Transverse colon (tissue), 4 donors: ENCODE results near the gene BCCIP. TPM values are rescaled to one million over a fixed set of nuclear protein-coding genes. Genes with fewer than 3 reads are reported as not detected.

ENCODE experiments used
- DNase-seq: peaks from one replicate; pipeline ENCODE4 v3.0.0-alpha.2; 2019
- H3K27ac ChIP-seq, 4 donors: fragments of 200-600 bp; sonication (generic); 2 replicates each; pipeline ENCODE4 v1.5.1; 2016 to 2018; ENCODE audit warnings: inconsistent platforms in 4 of 4
- H3K27me3 ChIP-seq: fragments of 200-600 bp; sonication (generic); 2 replicates; pipeline ENCODE4 v1.5.1; 2017; ENCODE audit warnings: inconsistent platforms
- H3K36me3 ChIP-seq, 4 donors: fragments of 200-600 bp; sonication (generic); 2 replicates each; pipeline ENCODE4 v1.5.1; 2017 to 2019; ENCODE audit warnings: inconsistent platforms in 4 of 4
- H3K4me1 ChIP-seq, 4 donors: fragments of 200-600 bp; sonication (generic); 2 replicates each; pipeline ENCODE4 v1.5.1; 2017 to 2020; ENCODE audit warnings: inconsistent platforms in 4 of 4
- H3K4me3 ChIP-seq, 4 donors: fragments of 200-600 bp; sonication (generic); 1 replicate in 1 of 4; 2 replicates in 3 of 4; pipeline versions ENCODE4 v1.5.1 to v1.6.1; 2017 to 2019; ENCODE audit warnings: inconsistent platforms in 4 of 4
- H3K9me3 ChIP-seq, 2 donors: fragments of 200-600 bp; sonication (generic); 2 replicates each; pipeline ENCODE4 v1.5.1; 2017 to 2019; ENCODE audit warnings: inconsistent platforms in 2 of 2
- CTCF ChIP-seq, 5 experiments: fragments of 200-600 bp in 3 of 5; fragments of 450-650 bp in 2 of 5; sonication (generic) in 3 of 5; IDR thresholded peaks; 1 replicate in 2 of 5; 2 replicates in 3 of 5; pipeline ENCODE4 v1.5.1; 2016 to 2017; ENCODE audit warnings: antibody characterized with exemption in 5 of 5, inconsistent platforms in 3 of 5, mild to moderate bottlenecking in 2 of 5, moderate library complexity in 1 of 5
- EP300 ChIP-seq: sonication (generic); formaldehyde crosslinking; IDR thresholded peaks from one replicate; pipeline ENCODE4 v1.6.1; 2017; ENCODE audit warnings: antibody characterized with exemption, low read depth
- POLR2A ChIP-seq: fragments of 450-650 bp; IDR thresholded peaks from one replicate; pipeline ENCODE4 v1.6.1; 2016; ENCODE audit warnings: antibody characterized with exemption, mild to moderate bottlenecking, moderate library complexity
- POLR2AphosphoS5 ChIP-seq, 3 donors: sonication (generic); formaldehyde crosslinking; IDR thresholded peaks; one replicate each; pipeline ENCODE4 v1.6.1; 2016; ENCODE audit warnings: antibody characterized with exemption in 3 of 3
- WGBS, 2 donors: methylation state at CpG; one replicate each; pipeline ENCODE4 v1.1.5; 2018; ENCODE audit warnings: low coverage in 1 of 2; 5-methylcytosine and 5-hydroxymethylcytosine counted together
- in situ Hi-C, 4 donors: fragments of 200-750 bp; cut with MboI; loops; one replicate each; pipeline versions ENCODE4 v1.15.0 to v1.15.1; 2017; ENCODE audit warnings: low sequenced_read_pairs in 3 of 4, low pct_ligation_motif_present in 1 of 4, low pct_unique_long_range_greater_than_20kb in 1 of 4
- intact Hi-C: fragments of 100-400 bp; cut with DNase I; formaldehyde crosslinking; loops from one replicate; pipeline ENCODE4 v1.15.1; 2023; ENCODE audit warnings: low total_unique reads
- total RNA-seq, 4 donors: library from RNA; depleted of rRNA; stranded (reverse); fragments of >200 nt; gene quantifications; one replicate each; pipeline ENCODE4 v1.1.0, GENCODE V29; 2016

Gene BCCIP
- total RNA-seq, 4 donors from 2014 or later: 4.1 to 34.8 (median 15.0) TPM

- 71 to 90% methylated on average over 3 to 4 of the region's 4 CpGs for WGBS, 2 donors
Observed at GRCh38 chr10:125871338-125871737, 48.0 kb downstream of the BCCIP start.

GRCh38 chr10:125878957-125879835 is 55.9 kb downstream of the BCCIP start:
- intact Hi-C loops: no loop called here
- H3K27ac ChIP-seq: no peak overlapping the region
- no peaks in the 10 kb centered on the region for H3K27me3 ChIP-seq
- H3K4me1 ChIP-seq: no peaks in the 10 kb centered on the region
- peaks cover 0 to 38% (median 2%) of the 10 kb centered on the region in 4 donors for H3K36me3 ChIP-seq
- peaks cover 0 to 3% of the 10 kb centered on the region in 2 donors for H3K9me3 ChIP-seq
- no peak overlapping the region for H3K4me3 ChIP-seq
- DNase-seq: no peak
- TF ChIP-seq POLR2A (no peak), EP300 (no peak), CTCF (IDR thresholded peaks at IDR 0.05) (no peak), POLR2AphosphoS5 (IDR thresholded peaks at IDR 0.05) (no peak)
- in situ Hi-C loops: no loop called here
- 69 to 92% methylated on average over 4 to 11 of the region's 11 CpGs for WGBS, 2 donors

More at GRCh38 chr10:125871338-125871737, 48.0 kb downstream of the BCCIP start:
- Histone ChIP-seq H3K27ac (no peak overlapping the region), H3K4me1 (peaks cover 0 to 4% (median 0%) of the 10 kb centered on the region in 4 donors), H3K4me3 (no peak overlapping the region), H3K9me3 (no peaks in the 10 kb centered on the region), H3K36me3 (peaks cover 0 to 16% (median 5%) of the 10 kb centered on the region in 4 donors), H3K27me3 (no peaks in the 10 kb centered on the region)
- in situ Hi-C loops: loop anchor here in 1 of 4 donors (25.0 kb wide), 1 partner anchor 641 kb away; no protein-coding TSS in a partner anchor
- no peak for DNase-seq
- TF ChIP-seq POLR2A (no peak), POLR2AphosphoS5 (IDR thresholded peaks at IDR 0.05) (no peak), CTCF (IDR thresholded peaks at IDR 0.05) (no peak), EP300 (no peak)
- intact Hi-C loops: no loop called here

GRCh38 chr10:125880719-125881118 is 57.4 kb downstream of the BCCIP start:
- 76 to 81% methylated on average over 6 of the region's 6 CpGs for WGBS, 2 donors
- peaks cover 0 to 3% of the 10 kb centered on the region in 2 donors for H3K9me3 ChIP-seq
- H3K36me3 ChIP-seq: peaks cover 0 to 38% (median 3%) of the 10 kb centered on the region in 4 donors
- TF ChIP-seq POLR2AphosphoS5 (IDR thresholded peaks at IDR 0.05): no peak
- TF ChIP-seq POLR2A: no peak
- TF ChIP-seq EP300: no peak
- no peak for TF ChIP-seq CTCF (IDR thresholded peaks at IDR 0.05)
- DNase-seq: no peak
- in situ Hi-C loops (no loop called here), intact Hi-C loops (no loop called here)
- H3K4me3 ChIP-seq: no peak overlapping the region
- H3K4me1 ChIP-seq: no peaks in the 10 kb centered on the region
- H3K27ac ChIP-seq: no peak overlapping the region
- H3K27me3 ChIP-seq: no peaks in the 10 kb centered on the region

GRCh38 chr10:125881192-125881591 is 57.8 kb downstream of the BCCIP start, which contains the start of gene DHX32:
Gene DHX32 (minus strand): TSS chr10:125881292. CDS start chr10:125880824, 468 bp downstream.
- Histone ChIP-seq H3K4me1 (no peaks in the 10 kb centered on the region), H3K4me3 (no peak within 1 kb of the TSS), H3K27me3 (no peaks in the 10 kb centered on the region), H3K27ac (no peak within 1 kb of the TSS), H3K36me3 (peaks cover 0 to 38% (median 3%) of the 10 kb centered on the region in 4 donors), H3K9me3 (peaks cover 0 to 3% of the 10 kb centered on the region in 2 donors)
- intact Hi-C loops: no loop called here
- TF ChIP-seq CTCF (IDR thresholded peaks at IDR 0.05) (no peak), EP300 (no peak), POLR2AphosphoS5 (IDR thresholded peaks at IDR 0.05) (no peak), POLR2A (no peak)
- DNase-seq: no peak
- 63 to 80% methylated on average over 4 of the region's 4 CpGs for WGBS, 2 donors
- in situ Hi-C loops: no loop called here
